GM19467 (cell line): Measurements from ENCODE around the gene ATP6V0D1.

Experiments used
- ATAC-seq: cut with Tn5 transposase; IDR thresholded peaks from one replicate; pipeline ENCODE4 v1.9.1; 2021; ENCODE audit warnings: mild to moderate bottlenecking, moderate library complexity; ENCODE audit not compliant: unreplicated experiment

ATP6V0D1 gene

DNA sequence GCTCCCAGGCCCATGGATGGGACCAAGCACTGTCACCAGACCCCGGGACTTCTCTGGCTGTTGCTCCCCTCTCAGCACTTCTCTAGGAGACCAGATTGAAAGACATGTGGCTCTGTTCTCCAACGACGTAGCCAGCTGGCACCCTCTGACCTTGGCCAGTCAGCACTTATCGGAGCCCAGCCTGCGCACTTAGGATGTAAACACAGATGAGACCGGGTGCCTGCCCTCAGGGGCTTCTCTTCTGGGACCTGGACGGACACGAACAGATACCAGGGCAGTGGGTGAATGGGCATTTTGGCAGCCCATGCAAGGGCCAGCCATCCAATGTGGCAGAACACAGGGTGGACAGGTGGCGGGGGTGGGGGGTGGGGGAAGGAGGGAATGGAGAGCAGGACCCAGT lies 71.3 kb downstream of the ATP6V0D1 start:
- no peak for ATAC-seq

DNA sequence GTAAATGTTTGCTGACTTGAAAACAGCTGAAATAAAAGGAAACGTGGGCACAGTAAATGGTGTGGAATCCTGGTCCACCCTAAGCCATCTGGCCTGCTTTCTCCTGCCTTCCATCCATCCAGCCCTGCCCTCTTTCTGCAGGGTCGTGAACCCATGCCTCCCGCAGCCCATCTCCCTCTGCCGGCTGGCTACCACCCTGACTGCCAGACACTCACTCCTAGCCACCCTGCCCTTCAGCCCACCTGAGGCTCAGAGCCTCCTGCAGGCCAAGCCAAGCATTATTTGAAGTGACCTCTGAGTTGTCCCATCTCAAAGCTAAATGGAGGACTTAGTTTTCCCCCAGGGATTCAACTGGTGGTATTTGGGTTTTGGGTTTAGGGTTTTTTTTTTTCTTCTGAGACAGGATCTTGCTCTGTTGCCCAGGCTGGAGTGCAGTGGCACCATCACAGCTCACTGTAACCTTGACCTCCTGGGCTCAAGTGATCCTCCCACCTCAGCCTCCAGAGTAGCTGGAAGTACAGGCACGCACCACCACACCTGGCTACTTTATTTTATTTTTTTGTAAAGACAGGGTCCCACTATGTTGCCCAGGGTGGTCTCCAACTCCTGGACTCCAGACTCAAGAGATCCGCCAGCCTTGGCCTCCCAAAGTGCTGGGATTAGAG lies 73.0 kb downstream of the ATP6V0D1 start:
- ATAC-seq: no peak

DNA sequence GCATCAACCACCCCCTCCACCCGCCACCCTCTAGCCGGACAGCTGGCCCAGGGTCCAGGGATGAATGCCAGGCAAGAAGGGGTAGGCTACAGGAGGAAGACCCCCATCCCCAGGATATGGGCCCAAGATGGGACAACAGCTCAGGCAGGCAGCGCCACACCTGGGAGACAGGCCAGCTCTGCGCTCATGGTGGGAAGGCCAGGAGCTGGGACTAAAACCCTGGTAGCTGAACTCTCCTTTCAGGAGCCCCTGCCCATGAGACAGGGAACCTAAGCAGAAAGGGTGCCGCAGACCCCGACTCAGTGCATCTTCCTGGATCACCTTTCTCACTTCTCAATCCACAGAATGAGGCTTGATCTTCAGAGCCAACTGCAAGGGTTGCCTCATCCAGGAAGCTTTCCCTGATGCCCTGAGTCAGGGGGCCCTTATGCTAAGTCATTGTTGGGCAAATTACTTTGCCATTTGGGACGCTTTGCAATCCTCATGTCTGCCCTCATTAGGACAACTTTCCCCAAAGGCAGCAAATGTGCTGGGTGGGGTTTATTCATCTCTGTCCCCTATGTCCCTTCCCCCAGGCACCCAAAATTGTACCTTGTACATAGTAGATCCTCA lies 73.7 kb downstream of the ATP6V0D1 start:
- ATAC-seq: no peak

DNA sequence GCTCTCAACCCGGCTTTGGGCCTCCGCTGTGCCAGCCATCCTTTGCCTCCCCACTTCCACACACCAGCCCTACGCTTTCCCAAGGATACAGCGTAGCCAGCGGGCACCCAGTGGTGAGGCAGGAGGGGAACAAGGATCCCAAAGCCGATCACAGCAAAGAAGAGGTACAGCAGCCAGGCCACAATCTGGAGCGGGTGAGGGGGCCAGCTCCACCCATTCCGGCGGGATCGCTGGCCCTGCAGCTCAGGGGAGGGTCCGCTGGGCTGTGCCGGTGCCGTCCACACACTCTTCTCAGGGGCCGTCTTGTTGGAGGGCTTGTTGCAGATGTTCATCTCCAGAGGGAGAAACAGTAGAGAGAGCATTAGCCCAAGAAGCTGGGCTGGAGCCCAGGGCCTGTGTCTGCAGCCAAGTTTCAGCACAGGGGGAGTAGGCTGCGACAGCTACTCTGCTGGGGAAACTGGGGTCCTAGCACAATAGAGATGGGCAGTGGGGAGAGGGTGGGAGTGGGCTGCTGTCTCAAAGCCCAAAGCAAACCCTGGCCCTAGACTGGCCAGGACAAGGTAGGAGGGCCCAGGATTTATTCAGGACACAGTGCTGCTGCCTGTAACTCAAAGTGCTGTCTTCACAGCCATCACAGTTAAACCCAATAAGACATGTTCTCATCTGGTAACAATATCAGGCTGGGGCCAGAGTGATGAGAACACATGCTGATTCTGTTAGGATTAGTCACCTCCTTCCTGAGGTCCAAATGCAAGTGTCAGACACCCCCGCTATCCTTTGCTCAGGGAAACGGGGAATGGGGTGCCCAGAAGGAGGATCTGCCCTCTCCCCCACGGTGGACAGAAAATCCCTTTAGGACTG lies 74.6 kb downstream of the ATP6V0D1 start:
- ATAC-seq: no peak

DNA sequence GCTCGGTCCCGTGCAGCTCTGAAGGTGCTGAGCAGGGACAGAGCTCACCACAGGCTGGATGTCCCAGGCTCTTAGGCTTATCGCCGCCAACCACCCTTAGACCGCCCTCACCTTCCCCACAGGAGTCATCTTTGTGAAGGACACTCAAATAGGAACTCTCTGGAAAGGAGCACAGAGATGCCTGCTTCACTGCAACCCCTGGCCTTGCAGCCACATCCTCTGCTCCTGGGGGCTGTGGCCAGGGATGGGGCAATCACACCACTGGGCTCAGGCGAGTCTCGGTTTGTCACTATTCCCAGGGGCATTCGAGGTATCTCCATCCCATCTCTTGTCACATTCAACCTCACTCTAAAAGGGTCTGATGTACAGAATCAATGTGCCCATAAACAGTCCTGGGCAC lies 75.6 kb downstream of the ATP6V0D1 start:
- ATAC-seq: no peak

DNA sequence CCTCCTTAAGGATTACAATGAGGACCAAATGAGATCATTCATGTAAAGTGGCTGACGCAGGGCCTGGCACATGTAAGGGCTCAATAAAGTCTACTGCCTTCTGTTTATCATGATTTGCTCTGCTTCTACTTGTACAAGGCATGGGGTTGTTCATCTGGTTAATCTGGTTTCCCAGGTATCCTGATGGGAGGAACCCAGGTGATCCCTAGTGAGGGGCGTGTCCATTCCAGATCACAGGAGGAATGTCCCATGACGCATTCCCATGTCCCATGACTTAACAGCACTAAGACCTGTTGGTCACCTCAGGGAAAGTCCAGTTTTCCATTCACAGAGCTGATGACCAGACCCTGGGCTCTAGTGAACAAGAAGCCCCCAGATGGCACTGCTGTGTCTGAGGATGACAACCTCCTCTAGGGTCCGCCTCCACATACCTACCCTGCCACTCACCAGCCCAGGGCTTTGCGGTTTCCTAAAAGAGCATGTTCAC lies 76.2 kb downstream of the ATP6V0D1 start:
- no peak for ATAC-seq

DNA sequence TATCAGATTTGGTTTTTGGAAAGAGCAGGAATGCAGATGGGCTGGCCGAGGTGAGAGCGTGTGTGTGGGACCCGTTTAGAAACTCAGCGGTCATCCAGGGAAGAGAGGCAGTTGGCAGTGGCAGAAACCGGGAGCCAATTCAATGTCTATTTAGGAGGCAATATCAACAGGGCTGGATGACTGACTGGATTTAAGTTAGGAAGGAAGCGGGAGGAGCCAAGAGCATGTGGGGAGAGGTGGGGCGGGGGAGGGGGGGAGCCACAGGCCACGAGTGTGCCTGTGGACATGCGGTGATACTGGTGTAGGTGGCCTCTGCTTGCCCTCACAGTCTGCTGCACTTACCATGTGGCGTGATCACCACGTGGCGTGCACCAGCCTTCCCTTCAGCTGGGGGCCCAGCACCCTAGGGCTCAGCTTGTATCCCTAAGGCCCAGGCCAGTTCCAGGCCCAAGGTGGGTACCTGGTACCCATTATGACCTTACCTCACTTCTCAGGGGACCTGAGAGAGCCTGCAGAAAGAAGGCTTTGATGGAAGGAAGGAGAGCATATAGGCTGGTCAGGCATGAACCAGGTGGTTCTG lies 76.9 kb downstream of the ATP6V0D1 start:
- ATAC-seq: no peak

DNA sequence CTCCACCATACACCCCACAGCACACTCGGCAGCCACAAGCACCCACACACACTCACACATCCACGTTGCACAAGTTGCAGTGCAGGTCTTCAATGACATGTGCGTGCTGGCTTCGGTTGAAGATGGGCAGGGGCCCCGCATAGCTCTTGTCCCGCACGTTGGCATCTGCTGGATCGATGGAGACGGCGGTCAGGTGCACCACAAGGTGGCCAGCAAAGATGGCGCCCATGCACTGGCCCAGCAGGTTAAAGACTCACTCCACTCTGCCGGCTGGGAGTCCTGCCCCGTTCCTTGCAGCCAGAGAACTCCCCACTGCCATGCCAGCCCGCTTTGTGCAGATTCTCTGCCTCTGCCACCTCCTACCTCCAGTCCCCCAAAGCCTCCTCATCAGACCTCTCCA lies 80.1 kb downstream of the ATP6V0D1 start:
- no peak for ATAC-seq

DNA sequence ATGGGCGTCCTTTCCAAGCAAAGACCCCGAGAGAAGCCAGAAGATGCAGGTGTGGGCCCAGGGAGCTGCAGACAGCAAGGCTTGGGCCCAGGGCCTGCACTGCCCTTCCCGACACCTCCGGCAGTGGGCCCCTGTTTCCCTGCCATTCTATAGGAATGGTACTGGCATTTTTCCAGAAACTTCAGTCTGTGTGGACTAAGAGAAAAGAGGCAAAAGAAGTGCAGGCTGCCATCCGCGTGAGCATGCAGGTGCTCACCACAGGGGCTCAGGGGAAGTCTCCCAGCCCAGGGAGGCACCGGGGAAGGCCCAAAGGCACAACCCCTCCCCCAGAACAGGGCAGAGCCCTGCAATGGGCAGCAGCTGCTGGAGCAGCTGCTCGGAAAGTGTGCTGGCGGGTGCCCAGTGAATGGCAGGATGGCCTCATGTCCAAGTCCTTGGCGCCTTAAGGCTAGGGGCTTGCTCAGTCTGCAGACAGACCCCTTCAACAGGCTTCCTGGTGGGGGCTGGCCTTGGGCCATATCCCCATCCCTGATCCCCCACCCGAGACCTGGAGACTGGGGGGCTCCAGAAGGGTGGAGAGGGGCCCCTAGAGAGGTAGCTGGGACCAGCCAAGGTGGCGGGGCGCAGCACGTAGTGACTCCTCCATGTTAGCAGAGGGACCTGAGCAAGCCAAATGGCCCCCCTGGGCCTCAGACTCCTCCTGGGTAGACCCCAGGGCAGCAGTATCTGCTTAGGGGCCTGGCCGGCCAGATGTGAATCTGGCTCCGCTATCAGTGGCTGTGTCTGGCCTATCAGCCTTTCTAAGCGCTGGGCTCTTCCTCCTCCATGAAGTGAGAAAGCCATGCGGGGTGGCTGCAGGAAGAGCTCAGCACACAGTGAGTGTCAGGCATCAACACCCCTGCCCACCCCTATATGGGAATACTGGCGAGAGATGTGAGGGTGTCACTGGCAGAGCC lies 80.9 kb downstream of the ATP6V0D1 start:
- no peak for ATAC-seq

GRCh38 chr16:67399218-67399733 lies 81.7 kb downstream of the ATP6V0D1 start:
- ATAC-seq: no peak

DNA sequence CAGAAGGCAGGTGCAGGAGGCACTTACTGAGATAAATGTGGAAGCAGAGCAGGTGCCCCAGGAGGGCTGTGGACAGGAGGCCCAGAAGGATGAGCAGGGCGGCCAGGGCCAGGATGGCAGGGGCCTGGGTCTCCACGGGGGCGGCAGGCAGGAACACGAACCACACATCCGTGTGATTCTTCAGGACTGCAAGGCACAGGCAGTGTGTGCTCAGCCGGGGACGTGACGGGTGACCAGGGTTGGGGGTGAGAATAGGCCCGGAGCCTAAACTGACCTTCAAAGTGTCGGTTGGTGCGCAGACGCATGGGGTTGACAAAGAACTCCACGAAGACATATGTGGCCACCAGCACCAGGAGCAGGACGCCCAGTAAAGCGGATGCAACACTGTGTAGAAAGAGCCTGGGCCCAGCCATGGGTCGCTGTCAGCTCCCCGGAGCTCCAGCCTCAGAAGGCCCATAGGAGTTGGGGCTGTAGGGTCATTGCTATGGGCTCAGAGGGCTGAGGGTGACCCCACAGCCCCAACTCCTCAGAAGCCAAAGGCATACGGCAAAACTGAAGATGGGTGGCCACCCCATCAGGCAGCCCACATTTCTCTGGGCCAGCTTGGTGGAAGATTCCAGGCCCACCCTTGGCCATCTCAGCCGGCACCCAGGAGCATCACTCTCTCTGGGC lies 82.3 kb downstream of the ATP6V0D1 start:
- ATAC-seq: no peak

DNA sequence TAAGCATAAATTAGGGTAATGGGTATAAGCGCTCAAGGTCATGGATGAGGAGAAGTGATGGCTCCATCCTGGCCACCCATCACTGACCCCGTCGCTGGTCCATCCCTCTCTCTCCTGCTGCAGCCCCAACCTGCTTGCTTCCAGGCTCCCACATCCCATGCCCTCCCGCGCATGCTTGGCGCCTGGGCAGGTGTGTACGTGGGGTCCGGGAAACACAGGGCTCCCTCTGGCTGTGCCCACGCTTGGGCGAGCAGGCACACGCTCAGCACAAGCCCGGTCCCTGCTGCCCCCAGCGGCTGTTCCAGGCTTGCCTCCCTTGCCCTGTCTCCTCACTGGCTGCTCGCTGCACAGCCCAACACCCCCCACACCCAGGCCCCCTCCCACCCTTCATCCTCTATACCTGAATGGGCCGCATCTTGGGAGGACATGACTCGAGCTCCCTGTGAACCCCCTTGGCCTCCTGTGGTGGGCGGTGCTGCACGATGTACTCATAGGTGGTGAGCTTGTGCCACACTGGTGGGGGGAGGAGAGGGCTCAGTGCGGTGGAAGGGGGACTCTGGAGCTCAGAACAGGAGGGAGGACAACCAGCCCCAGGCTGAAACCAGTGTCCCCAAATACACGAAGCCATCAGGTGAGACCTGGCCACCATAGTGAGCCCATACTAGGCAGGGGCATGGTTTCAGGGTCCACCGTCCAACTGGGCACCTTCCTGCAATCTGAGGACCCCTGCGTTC lies 83.0 kb downstream of the ATP6V0D1 start:
- ATAC-seq: no peak

DNA sequence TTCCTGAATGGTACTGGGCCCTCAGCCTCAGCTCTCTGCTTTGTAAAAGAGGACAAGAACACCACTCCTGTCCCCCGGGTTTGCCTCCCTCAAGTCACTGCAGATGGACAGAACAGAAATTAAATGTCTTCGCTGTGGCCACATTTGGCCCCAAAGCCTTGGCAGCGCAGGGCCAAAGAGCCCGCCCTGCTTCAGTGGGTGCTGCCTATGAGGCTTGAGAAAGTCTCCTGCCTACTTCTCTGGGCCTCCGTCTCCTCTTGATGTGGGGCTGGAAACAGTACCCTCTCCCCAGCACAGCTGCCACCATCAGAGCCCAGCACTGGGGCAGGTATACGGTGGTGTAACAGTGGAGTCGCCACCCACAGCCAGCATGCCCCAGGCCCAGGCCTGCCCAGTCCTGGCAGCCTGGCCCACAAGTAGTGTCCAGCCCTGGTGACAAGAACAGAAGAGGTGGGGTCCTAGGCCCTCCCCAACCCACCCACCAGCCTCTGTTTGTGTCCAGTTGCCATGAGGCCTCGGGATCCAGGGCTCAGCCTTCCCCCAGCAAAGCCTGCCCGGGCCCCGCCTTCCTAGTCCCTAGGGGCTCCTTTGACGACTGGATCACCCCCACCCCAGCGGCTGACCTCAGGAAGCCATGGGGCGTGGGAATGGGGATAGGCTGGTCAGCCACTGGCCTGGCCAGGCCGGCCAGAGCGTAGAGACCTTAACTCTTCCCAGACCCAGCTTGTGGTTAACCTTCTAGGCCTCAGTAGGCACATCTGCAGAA lies 83.7 kb downstream of the ATP6V0D1 start:
- ATAC-seq: no peak

- ATAC-seq: no peak
Observed at GRCh38 chr16:67396159-67397035, 84.6 kb downstream of the ATP6V0D1 start.

DNA sequence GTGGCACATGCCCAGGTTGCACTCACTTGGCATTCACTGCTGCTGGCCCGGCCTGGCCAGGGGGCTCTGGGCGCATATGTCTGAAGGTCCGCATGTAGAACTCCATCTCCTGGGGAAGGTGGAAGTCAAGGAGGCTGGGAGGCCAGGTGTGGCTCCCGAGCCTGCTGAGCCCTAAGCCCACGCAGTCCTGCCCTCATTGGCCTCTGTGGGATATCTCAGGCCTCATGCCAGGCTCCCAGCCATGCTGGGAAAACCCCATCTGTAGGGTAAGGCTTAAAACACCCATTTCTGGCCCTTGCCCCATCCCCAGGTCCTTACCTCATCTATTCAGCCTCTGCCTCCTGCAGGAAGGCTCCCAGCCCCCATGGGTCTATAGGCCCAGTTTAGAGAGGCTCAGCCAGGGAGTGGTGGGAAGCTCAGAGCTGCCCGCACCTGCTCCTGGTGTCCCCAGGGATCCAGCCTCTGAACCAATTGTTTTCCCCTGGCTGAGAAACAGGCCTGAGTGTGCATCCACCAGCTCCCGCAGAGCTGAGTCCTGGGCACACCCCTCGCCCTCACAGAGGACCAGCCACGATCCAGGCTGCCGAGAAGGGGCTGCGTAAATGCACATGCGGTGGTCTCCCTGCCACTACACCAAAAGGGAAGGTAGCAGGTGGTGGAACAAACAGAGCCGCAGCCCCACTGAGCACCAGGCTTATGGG lies 85.3 kb downstream of the ATP6V0D1 start:
- ATAC-seq: no peak

- ATAC-seq: no peak
Observed at GRCh38 chr16:67395105-67395457, 85.9 kb downstream of the ATP6V0D1 start.
